Bronchial epithelial cell (primary cell): ENCODE data around the gene RAB41. TPM values are rescaled to one million over a fixed set of nuclear protein-coding genes. Genes with fewer than 3 reads are reported as not detected.
"Not testable (repeated sequence)": the region's sequence is repeated elsewhere in the genome, so short reads cannot be mapped to it uniquely, and the experiment has no call there.

Experiments used
- DNase-seq: peaks from one replicate; pipeline ENCODE4 v3.0.0-alpha.2; 2010; ENCODE audit warnings: low read depth
- FAIRE-seq: peaks from 2 replicates; lab custom pipeline; 2011; peaks lifted over from hg19 to GRCh38; lab: Jason Lieb, UNC
- H3K27me3 ChIP-seq: 2 replicates; pipeline ENCODE4 v1.5.1; 2011; ENCODE audit warnings: low read length; ENCODE audit not compliant: control insufficient read depth, insufficient read depth
- H3K36me3 ChIP-seq: 2 replicates; pipeline ENCODE4 v1.5.1; 2011; ENCODE audit warnings: low read length; ENCODE audit not compliant: control insufficient read depth, insufficient read depth
- H3K4me3 ChIP-seq: 2 replicates; pipeline ENCODE4 v1.5.1; 2011; ENCODE audit warnings: mild to moderate bottlenecking, low read depth, low read length, control low read depth
- total RNA-seq: library from RNA; depleted of rRNA; stranded (reverse); fragments of >200 nt; gene quantifications from 2 replicates; pipeline ENCODE4 v1.2.1, GENCODE V29; 2014
- TF ChIP-seq, protein P1 (sequence below): IDR thresholded peaks from 2 replicates; pipeline ENCODE4 v1.5.1; 2011; ENCODE audit warnings: mild to moderate bottlenecking, moderate library complexity, low read length, control low read depth, inconsistent platforms; ENCODE audit not compliant: insufficient read depth, severe bottlenecking

RAB41 gene
- not detected in 2 replicates for total RNA-seq

DNA sequence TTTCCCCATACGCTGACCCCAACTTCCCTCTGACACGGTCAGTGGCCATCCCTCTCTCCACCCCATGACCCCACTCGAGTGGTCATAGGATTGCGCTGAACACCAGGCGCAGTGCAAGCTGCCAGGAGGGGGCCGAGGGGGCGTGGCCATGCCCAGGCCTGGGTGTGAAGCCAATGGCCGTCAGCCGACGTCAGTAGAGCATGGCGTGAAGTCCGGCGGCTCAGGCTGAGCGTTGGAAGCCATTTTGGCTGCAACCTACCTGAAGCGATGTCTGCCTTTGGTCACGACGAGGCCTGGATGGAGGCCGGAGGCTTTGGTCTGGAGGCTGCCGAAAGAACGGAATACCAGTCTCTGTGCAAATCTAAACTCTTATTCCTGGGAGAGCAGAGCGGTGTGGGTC lies at the start of gene RAB41:
Gene RAB41, plus strand, starts transcription at position 222 of the 400 bp plus-strand sequence. Its CDS starts 46 bp downstream, at position 268.
- Histone ChIP-seq H3K4me3 (no peak within 1 kb of the TSS), H3K27me3 (no peaks in the 10 kb centered on the region), H3K36me3 (no peaks in the 10 kb centered on the region)
- TF ChIP-seq, protein P1, sequence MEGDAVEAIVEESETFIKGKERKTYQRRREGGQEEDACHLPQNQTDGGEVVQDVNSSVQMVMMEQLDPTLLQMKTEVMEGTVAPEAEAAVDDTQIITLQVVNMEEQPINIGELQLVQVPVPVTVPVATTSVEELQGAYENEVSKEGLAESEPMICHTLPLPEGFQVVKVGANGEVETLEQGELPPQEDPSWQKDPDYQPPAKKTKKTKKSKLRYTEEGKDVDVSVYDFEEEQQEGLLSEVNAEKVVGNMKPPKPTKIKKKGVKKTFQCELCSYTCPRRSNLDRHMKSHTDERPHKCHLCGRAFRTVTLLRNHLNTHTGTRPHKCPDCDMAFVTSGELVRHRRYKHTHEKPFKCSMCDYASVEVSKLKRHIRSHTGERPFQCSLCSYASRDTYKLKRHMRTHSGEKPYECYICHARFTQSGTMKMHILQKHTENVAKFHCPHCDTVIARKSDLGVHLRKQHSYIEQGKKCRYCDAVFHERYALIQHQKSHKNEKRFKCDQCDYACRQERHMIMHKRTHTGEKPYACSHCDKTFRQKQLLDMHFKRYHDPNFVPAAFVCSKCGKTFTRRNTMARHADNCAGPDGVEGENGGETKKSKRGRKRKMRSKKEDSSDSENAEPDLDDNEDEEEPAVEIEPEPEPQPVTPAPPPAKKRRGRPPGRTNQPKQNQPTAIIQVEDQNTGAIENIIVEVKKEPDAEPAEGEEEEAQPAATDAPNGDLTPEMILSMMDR: no peak
- FAIRE-seq (no peak), DNase-seq (no peak)

DNA sequence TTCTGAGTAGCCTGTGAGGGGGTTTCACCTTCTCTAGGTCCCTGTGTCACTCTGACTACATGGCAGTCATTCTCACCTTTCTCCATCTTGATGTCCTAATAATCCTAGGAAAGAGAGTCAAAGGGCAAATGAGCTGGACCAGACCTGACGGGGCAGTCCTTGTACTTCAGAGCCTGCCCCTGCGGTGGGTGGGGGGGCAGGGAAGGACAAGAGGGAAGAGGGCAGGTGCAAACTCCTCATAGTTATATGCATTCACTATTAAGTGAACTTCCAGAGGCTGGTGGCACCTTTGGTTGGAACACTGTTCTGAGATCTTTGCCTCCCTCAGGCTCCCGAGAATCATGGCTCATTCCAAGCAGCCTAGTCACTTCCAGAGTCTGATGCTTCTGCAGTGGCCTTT lies 47.6 kb upstream of the RAB41 start, which contains the start of gene AWAT1:
Gene AWAT1, plus strand, starts transcription at position 301 of the 400 bp plus-strand sequence. Its CDS starts 41 bp downstream, at position 342.
- DNase-seq (no peak), FAIRE-seq (no peak)
- no peak within 1 kb of the TSS for H3K4me3 ChIP-seq
- no peaks in the 10 kb centered on the region for H3K36me3 ChIP-seq
- TF ChIP-seq, protein P1: no peak
- no peaks in the 10 kb centered on the region for H3K27me3 ChIP-seq

DNA sequence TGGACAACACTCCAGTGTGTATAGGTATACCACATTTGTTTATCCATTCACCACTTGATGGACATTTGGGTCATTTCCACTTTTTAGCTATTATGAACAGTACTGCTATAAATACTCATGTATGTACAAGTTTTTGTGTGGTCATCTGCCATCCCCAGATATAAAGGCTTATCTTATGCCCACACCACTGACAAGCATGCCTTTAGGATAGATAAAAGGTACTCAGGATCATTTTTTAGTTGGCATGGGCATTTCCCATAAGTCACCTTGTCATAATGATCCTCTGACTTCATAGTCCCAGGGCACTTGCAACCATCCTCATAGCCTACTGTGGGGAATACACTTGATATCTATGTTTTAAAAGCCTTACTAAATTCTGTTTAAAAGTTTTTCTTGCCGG lies 41.2 kb upstream of the RAB41 start:
- Histone ChIP-seq H3K36me3 (no peaks in the 10 kb centered on the region), H3K4me3 (no peak overlapping the region), H3K27me3 (no peaks in the 10 kb centered on the region)
- no peak for FAIRE-seq
- no peak for DNase-seq
- TF ChIP-seq, protein P1: no peak

DNA sequence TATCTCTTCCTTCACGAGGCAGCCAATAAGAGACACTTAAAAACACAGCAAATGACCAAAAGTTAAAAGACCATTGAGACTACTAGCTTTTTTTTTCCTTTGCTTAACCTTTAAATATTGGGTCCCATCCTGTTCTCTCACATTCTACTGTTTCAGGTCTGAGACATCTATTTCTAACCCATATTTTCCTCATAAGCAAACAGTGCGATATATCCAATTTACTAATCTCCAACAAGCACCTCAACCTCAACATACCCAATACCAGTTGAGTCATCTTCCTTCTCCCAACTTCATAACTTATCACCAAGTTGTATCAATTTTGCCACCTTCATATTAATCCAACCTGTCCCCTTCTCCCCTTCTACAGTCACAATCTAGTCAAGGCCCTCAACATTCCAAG lies 40.5 kb upstream of the RAB41 start:
- H3K36me3 ChIP-seq: no peaks in the 10 kb centered on the region
- H3K27me3 ChIP-seq: no peaks in the 10 kb centered on the region
- FAIRE-seq: no peak
- no peak overlapping the region for H3K4me3 ChIP-seq
- DNase-seq: no peak
- TF ChIP-seq, protein P1: no peak

DNA sequence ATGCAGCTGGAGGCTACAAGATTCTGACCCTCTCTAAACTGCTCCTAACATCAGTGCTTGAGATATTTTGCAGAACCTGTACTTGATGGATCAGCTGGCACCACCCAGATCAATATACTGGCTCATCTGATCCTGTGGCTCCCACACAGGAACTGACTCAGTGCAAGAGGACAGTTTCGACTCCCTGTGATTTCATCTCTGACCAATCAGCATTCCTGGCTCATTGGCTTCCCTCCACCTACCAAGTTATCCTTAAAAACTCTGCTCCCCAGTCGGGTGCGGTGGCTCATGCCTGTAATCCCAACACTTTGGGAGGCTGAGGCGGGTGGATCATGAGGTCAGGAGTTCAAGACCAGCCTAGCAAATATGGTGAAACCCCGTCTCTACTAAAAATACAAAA lies 38.4 kb upstream of the RAB41 start:
- not testable (repeated sequence) for H3K4me3 ChIP-seq, H3K27me3 ChIP-seq, FAIRE-seq, H3K36me3 ChIP-seq
- DNase-seq: peak; percentile 39

DNA sequence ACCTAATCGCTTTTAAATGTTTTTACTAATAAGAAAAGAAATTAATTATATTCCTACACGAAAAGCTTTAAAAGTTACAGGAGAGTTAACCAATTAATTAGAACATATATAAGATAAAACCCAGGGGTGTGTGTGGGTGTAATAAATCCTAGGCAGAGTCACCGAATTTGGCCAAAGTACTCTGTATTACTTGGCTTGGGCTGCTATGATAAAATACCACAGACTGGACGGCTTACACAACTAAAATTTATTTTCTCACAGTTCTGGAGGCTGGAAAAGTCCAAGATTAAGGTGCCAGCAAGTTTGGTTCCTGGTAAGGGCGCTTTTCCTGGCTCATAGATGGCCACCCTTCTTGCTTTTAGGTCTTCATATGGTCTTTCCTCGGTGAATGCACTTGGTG lies 37.1 kb upstream of the RAB41 start:
- DNase-seq: no peak
- H3K27me3 ChIP-seq: no peaks in the 10 kb centered on the region
- FAIRE-seq: no peak
- no peak overlapping the region for H3K4me3 ChIP-seq
- TF ChIP-seq, protein P1: no peak
- no peaks in the 10 kb centered on the region for H3K36me3 ChIP-seq
